Astrocyte of the spinal cord (primary cell): Measurements from ENCODE around the gene ZFYVE27.
A peak's percentile ranks its signal among the peaks of the same experiment; 100 is the strongest.

Experiments
- DNase-seq: peaks from one replicate; pipeline ENCODE4 v3.0.0; 2011; ENCODE audit warnings: low read depth, low spot score
- H3K4me3 ChIP-seq: 2 replicates; pipeline ENCODE4 v1.5.1; 2011; ENCODE audit warnings: low read depth, mild to moderate bottlenecking, low read length, moderate library complexity
- CTCF ChIP-seq: IDR thresholded peaks from 2 replicates; pipeline ENCODE4 v1.5.1; 2012; ENCODE audit warnings: low read depth, mild to moderate bottlenecking, low read length, inconsistent platforms
- in situ Hi-C: cut with HindIII; loops from 2 replicates; pipeline ENCODE4 v1.10.0; 2017; ENCODE audit warnings: low sequenced_read_pairs

Gene ZFYVE27

GRCh38 chr10:97711640-97712572, 25.0 kb upstream of the ZFYVE27 start:
- in situ Hi-C loops, result no loop called here
- no peak for DNase-seq
- no peak for TF ChIP-seq CTCF
- H3K4me3 ChIP-seq, result no peak overlapping the region

GRCh38 chr10:97713339-97713825, 23.5 kb upstream of the ZFYVE27 start, which contains the start of gene MARVELD1:
MARVELD1 (plus strand) TSS chr10:97713730; CDS start chr10:97713877, 147 bp downstream.
- H3K4me3 ChIP-seq, result peak within 1 kb of the TSS; percentile 69
- no peak for TF ChIP-seq CTCF
- in situ Hi-C loops, result no loop called here
- peak; percentile 84 for DNase-seq

- DNase-seq, result peak; percentile 82
- in situ Hi-C loops, result no loop called here
- peak; percentile 40 for TF ChIP-seq CTCF
- peak overlapping the region; percentile 69 for H3K4me3 ChIP-seq
These were observed 23.0 kb upstream of the ZFYVE27 start for GRCh38 chr10:97713826-97714400.

- TF ChIP-seq CTCF, result no peak
- DNase-seq, result peak; percentile 72
- in situ Hi-C loops, result no loop called here
- peak overlapping the region; percentile 69 for H3K4me3 ChIP-seq
These were observed 22.3 kb upstream of the ZFYVE27 start for GRCh38 chr10:97714401-97715258.

- in situ Hi-C loops, result no loop called here
- peak overlapping the region; percentile 69 for H3K4me3 ChIP-seq
- no peak for DNase-seq
- TF ChIP-seq CTCF, result no peak
These were observed 21.6 kb upstream of the ZFYVE27 start for GRCh38 chr10:97715259-97715874.

GRCh38 chr10:97717627-97718026, 19.3 kb upstream of the ZFYVE27 start:
- in situ Hi-C loops, result no loop called here
- H3K4me3 ChIP-seq, result no peak overlapping the region
- DNase-seq, result no peak
- TF ChIP-seq CTCF, result no peak
